ENCODE data around the gene PNLIPRP3.
"Not testable (repeated sequence)": the region's sequence is repeated elsewhere in the genome, so short reads cannot be mapped to it uniquely, and the experiment has no call there.

The PNLIPRP3 gene

GRCh38 chr10:116427671-116428070, at the start of gene PNLIPRP3:
Gene PNLIPRP3 (plus strand): TSS chr10:116427847. CDS start chr10:116428013, 166 bp downstream.
- no peak for DNase-seq

- no peak for DNase-seq
These were observed 45.4 kb upstream of the PNLIPRP3 start for GRCh38 chr10:116382290-116382689.

GRCh38 chr10:116385311-116385710, 42.3 kb upstream of the PNLIPRP3 start:
- DNase-seq, result no peak

- no peak for DNase-seq
These were observed 41.4 kb upstream of the PNLIPRP3 start for GRCh38 chr10:116385994-116386809.

- DNase-seq, result not testable (repeated sequence)
These were observed 34.3 kb upstream of the PNLIPRP3 start for GRCh38 chr10:116393246-116393831.

- no peak for DNase-seq
These were observed 32.2 kb upstream of the PNLIPRP3 start for GRCh38 chr10:116395223-116395985.

GRCh38 chr10:116398224-116398623, 29.4 kb upstream of the PNLIPRP3 start:
- DNase-seq, result no peak

GRCh38 chr10:116402858-116403257, 24.8 kb upstream of the PNLIPRP3 start:
- no peak for DNase-seq

- DNase-seq, result no peak
These were observed 23.9 kb upstream of the PNLIPRP3 start for GRCh38 chr10:116403740-116404250.

- no peak for DNase-seq
These were observed 18.9 kb upstream of the PNLIPRP3 start for GRCh38 chr10:116408719-116409118.

- no peak for DNase-seq
These were observed 17.3 kb upstream of the PNLIPRP3 start for GRCh38 chr10:116410351-116410750.

GRCh38 chr10:116417821-116418220, 9.8 kb upstream of the PNLIPRP3 start:
- no peak for DNase-seq

- DNase-seq, result no peak
These were observed 9.3 kb upstream of the PNLIPRP3 start for GRCh38 chr10:116418389-116418788.

GRCh38 chr10:116421815-116422214, 5.8 kb upstream of the PNLIPRP3 start:
- no peak for DNase-seq

GRCh38 chr10:116429288-116429977, 1.8 kb downstream of the PNLIPRP3 start:
- DNase-seq, result no peak

- DNase-seq, result no peak
These were observed 2.6 kb downstream of the PNLIPRP3 start for GRCh38 chr10:116430288-116430687.

GRCh38 chr10:116431598-116431997, 4.0 kb downstream of the PNLIPRP3 start:
- no peak for DNase-seq

- DNase-seq, result no peak
These were observed 9.5 kb downstream of the PNLIPRP3 start for GRCh38 chr10:116437076-116437692.

- DNase-seq, result no peak
These were observed 12.8 kb downstream of the PNLIPRP3 start for GRCh38 chr10:116440330-116441030.

- DNase-seq, result no peak
These were observed 17.0 kb downstream of the PNLIPRP3 start for GRCh38 chr10:116444527-116445142.

- DNase-seq, result no peak
These were observed 23.2 kb downstream of the PNLIPRP3 start for GRCh38 chr10:116450861-116451260.
